HFFc6 (cell line): ENCODE results near the gene CFAP53. TPM values are rescaled to one million over a fixed set of nuclear protein-coding genes. Genes with fewer than 3 reads are reported as not detected.

Experiments
- DNase-seq: peaks from one replicate; pipeline ENCODE4 v3.0.0-alpha.2; 2018
- H3K27ac Mint-ChIP-seq: 2 replicates; pipeline ENCODE4 v1.8.0; 2020; ENCODE audit warnings: mild to moderate bottlenecking, mixed read lengths
- H3K27me3 Mint-ChIP-seq: 2 replicates; pipeline ENCODE4 v1.8.0; 2021; ENCODE audit warnings: mild to moderate bottlenecking, moderate library complexity, mixed read lengths; ENCODE audit not compliant: insufficient read depth
- H3K36me3 Mint-ChIP-seq: 2 replicates; pipeline ENCODE4 v1.8.0; 2021; ENCODE audit warnings: low read depth, mixed read lengths
- H3K4me1 Mint-ChIP-seq: 2 replicates; pipeline ENCODE4 v1.8.0; 2020; ENCODE audit warnings: low read depth, mixed read lengths
- H3K4me3 Mint-ChIP-seq: 2 replicates; pipeline ENCODE4 v1.8.0; 2020; ENCODE audit warnings: mild to moderate bottlenecking, moderate library complexity, mixed read lengths
- H3K9me3 Mint-ChIP-seq: 2 replicates; pipeline ENCODE4 v1.8.0; 2020; ENCODE audit warnings: mild to moderate bottlenecking, mixed read lengths
- total RNA-seq, 6 experiments: library from RNA; stranded (reverse); fragmentation: NEBNext Ultra II Directional; extraction: Animal tissue kit (Norgen Biotek cat#: 25700); gene quantifications; 2 replicates in 1 of 6; 3 replicates in 5 of 6; pipeline ENCODE4 v1.2.3, GENCODE V29; 2021
- TF ChIP-seq, protein P1 (sequence below): fragments of 200-600 bp; sonication (generic); IDR thresholded peaks from 2 replicates; pipeline ENCODE4 v1.5.0; 2021; ENCODE audit warnings: antibody characterized with exemption, mild to moderate bottlenecking

The CFAP53 gene
- total RNA-seq, 6 experiments from 2014 or later = 0.10 to 0.17 (median 0.14) TPM; not detected in 3

DNA sequence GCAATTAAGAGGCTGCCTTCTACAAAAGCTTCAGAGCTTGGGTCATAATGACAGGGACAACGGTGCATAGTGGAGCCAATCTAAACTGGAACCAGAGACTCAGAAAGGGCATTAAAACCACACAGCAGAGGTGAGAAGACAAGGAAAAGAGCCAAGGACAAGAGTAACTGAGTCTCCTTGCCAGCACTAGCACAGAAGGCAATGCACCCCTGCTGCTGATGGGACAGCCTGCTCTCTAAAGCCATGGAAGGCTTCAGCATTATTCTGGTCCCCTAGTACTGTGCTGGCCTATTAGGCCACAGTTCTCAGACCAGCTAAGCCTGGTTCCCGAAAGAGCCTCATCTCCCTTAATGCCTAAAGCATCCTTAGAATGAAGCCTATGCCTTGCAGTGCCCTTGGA lies 86.8 kb downstream of the CFAP53 start:
- no peaks in the 10 kb centered on the region for H3K4me1 Mint-ChIP-seq
- TF ChIP-seq, protein P1, sequence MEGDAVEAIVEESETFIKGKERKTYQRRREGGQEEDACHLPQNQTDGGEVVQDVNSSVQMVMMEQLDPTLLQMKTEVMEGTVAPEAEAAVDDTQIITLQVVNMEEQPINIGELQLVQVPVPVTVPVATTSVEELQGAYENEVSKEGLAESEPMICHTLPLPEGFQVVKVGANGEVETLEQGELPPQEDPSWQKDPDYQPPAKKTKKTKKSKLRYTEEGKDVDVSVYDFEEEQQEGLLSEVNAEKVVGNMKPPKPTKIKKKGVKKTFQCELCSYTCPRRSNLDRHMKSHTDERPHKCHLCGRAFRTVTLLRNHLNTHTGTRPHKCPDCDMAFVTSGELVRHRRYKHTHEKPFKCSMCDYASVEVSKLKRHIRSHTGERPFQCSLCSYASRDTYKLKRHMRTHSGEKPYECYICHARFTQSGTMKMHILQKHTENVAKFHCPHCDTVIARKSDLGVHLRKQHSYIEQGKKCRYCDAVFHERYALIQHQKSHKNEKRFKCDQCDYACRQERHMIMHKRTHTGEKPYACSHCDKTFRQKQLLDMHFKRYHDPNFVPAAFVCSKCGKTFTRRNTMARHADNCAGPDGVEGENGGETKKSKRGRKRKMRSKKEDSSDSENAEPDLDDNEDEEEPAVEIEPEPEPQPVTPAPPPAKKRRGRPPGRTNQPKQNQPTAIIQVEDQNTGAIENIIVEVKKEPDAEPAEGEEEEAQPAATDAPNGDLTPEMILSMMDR = no peak
- H3K9me3 Mint-ChIP-seq = no peaks in the 10 kb centered on the region
- H3K4me3 Mint-ChIP-seq = no peak overlapping the region
- no peaks in the 10 kb centered on the region for H3K36me3 Mint-ChIP-seq
- no peak overlapping the region for H3K27ac Mint-ChIP-seq
- H3K27me3 Mint-ChIP-seq = peaks cover 9% of the 10 kb centered on the region
- DNase-seq = no peak

- DNase-seq = no peak
- Mint-ChIP-seq H3K4me1 (no peaks in the 10 kb centered on the region), H3K36me3 (no peaks in the 10 kb centered on the region), H3K4me3 (no peak overlapping the region), H3K27me3 (peaks cover 9% of the 10 kb centered on the region), H3K27ac (no peak overlapping the region), H3K9me3 (no peaks in the 10 kb centered on the region)
- TF ChIP-seq, protein P1 = no peak
These were observed 88.9 kb downstream of the CFAP53 start for GRCh38 chr18:50177294-50177992.

Other genes starting within 250 kb of the CFAP53 start
- gene MYO5B, start 71.3 kb downstream of the CFAP53 start, total RNA-seq = under 1 TPM in 2 of 6 experiments, not detected in 4; 0.17 to 0.28 TPM
- gene MBD1, start 15.0 kb upstream of the CFAP53 start, total RNA-seq = 10 to 100 TPM; 48.3 to 56.0 (median 53.1) TPM
- 10 to 100 TPM; 37.4 to 53.1 (median 44.4) TPM for gene CXXC1, start 21.2 kb upstream of the CFAP53 start, total RNA-seq
- gene SKA1, start 108.6 kb upstream of the CFAP53 start, total RNA-seq = 10 to 100 TPM in 5 of 6 experiments, 1 to 10 TPM in 1; 8.2 to 18.0 (median 15.7) TPM